ENCODE results near the gene SMYD3.

SMYD3 gene

DNA sequence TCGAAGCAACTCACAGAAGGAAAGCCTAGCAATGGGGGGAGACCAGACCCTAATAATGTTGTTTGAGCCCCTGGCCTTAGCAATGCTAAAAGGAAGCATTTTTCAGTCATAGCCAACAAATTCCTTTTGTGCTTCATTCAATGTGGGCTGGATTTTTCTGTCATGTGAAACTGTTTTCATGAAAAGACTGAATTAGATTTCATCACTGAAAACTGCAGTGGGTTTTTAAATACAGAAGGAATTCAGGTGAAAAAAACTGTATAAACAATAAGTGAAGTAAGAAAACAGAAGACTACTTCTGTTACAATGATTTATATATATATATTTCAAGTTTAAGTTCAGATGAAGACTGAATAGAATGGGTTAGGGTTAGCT, 204.8 kb downstream of the SMYD3 start:
- DNase-seq = no peak

DNA sequence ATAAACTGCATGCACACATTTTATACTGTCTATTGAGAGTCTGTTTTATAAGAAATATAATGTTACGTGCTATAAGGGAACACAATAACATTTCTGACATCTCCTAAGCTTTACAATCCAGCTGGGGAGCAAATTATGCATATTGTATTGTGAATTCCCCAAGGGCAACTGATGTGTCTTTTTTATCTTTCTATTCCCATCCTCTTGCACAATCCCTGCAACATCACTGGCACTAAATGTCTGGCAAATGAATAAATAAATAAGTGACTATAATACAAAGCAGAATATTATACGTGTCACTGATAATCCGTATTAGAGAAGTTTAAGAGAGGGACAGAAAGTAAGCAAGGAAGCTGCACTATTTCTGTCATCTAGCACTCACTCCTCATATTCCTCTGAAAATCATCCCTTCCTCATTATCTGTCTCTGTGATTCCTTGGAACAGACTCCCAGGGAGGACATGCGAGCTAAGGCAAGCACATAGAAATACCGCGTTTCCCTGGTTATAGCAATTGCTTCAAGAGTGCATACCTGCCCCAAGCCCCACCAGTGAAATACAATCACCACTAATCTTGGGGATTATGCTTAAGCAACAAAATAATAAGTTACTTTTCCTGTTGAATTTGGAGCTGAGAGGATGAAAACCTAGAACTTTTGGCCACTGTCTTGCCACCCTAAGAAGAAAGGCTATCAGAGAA, 205.4 kb downstream of the SMYD3 start:
- DNase-seq = no peak

DNA sequence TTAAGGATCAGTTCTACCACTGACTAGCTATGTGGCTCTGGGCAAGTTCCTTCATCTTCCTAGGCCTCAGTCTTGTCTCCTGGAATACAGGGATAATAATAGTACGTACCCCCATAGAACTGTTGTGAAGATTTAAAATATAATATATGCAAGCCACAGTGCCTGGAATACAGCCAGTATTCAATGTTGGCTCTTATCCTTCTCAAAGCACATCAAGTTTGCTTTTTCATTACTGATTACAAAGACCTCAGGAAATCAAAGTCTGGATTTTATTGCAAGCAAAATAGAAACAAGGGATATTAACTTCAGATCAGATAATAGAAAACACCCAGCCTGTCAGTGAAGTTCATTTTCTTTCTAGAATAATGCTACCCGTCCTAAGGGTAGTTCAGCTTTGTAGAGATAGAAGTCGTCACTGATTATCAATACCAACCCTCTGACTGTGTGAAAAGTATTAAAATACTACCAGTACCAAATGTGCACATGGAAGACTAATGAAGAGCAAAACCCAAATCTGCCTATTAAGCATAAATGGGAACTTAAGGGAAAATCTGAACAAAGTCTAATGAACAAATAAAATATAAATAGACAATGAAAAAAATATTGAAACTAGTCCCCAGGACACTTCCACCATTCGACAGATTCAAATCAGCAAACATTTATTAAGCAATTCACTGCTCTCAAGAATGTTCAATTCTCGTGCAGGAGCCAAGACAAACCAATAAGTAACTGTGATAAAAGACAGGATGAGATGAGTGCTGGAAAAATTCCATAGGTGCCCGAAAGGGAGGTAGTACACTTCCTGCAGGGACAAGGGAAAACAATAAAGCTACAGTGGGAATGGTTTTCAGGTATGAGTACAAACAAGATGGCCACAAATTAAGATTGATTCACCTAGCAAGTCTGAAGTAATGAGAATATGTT, 206.2 kb downstream of the SMYD3 start:
- no peak for DNase-seq

DNA sequence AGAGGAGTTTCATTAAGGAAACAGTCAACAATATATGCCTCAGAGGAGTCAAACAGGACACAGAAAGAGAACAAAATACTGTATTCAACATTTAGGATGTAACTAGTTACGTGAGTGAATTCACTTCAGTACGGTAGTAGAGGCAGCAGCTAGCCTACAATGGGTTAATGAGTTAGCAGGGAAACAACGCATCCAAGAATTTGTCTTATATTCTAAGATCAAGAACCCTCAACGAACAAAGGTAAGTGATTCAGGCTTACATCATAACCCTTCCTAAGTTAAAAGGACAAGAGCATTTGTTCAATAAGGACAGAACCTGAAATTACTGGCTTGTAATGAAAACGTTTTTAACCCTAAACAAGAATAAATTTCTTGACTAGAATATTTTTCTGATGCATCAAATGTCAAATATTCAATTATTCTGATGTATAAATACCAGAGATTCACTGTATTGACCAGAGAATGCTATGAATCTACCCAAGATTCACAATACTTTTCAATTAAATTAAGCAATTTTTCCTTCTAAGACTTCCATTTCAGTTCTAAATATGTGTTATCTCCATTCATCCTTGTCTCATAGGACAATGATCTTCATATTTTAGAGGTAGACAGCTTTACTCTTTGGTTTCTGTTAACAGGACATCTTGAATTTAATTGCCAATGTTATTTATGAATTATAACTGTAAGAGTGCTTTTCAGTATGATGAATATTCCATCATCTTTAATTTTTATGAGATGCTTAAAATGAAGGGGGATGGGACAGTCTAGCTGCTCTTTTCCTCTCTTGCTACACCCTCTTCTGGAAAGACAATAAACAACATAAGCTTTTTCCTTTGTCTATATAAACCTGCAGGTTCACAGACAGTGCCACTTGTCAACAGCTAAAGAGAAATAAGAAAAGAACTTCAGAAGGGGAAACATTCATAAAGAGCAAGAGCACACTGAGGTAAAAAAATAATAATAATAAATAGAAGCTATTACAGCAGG, 209.5 kb downstream of the SMYD3 start:
- no peak for DNase-seq

DNA sequence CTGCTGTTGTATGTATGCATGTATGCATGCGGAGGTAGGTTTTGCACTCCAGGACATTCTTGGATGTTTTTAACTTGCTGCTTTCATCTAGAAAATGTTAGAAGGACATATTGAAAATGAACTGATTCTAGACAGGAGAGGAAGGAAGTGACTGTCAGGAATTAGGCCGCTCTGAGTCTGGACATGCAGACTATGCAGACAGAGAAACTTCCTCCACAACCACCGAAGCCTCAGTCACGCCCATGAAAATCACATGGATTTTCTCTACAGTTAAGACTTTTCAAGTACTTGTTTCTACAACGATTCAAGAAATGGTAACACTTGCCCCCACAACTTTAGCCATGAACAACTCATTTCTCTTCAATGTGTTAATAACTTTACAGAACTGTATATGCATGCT, 211.1 kb downstream of the SMYD3 start:
- no peak for DNase-seq

DNA sequence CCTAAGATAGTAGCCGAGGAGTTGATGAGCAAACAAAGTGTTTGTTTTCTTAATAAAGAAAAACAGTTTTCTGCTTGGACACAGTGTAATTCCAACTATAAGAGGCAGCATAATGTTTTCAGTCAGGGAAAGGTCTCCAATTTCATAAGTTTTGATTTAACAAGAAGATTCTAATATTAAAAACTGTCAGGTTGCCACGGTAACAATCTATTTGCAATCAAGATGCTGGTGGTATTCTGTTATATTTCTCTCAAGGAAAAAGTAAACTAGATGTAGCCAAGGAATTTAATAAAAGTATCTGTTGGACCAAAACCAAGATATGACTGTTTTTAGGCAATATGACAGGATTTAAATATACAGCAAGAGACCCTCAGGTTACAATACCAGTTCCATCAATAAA, 211.7 kb downstream of the SMYD3 start:
- no peak for DNase-seq

DNA sequence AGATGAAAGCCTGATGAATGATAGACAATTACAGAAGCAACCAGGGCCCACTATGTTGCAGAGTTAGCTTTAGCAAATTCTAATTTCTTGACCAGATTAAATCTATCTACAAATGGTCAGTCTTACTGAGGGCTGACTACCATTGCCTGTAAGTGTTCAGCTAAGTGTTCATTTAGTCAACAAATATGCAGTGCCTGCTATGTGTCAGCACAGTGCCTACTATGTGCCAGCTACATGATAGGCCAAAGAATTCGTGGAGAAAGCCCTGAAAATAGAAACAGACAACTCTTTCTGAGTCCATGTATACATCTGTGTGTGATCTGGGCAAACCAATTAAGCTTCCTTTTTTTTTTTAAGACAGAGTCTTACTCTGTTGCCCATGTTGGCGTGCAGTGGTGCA, 212.8 kb downstream of the SMYD3 start:
- no peak for DNase-seq

DNA sequence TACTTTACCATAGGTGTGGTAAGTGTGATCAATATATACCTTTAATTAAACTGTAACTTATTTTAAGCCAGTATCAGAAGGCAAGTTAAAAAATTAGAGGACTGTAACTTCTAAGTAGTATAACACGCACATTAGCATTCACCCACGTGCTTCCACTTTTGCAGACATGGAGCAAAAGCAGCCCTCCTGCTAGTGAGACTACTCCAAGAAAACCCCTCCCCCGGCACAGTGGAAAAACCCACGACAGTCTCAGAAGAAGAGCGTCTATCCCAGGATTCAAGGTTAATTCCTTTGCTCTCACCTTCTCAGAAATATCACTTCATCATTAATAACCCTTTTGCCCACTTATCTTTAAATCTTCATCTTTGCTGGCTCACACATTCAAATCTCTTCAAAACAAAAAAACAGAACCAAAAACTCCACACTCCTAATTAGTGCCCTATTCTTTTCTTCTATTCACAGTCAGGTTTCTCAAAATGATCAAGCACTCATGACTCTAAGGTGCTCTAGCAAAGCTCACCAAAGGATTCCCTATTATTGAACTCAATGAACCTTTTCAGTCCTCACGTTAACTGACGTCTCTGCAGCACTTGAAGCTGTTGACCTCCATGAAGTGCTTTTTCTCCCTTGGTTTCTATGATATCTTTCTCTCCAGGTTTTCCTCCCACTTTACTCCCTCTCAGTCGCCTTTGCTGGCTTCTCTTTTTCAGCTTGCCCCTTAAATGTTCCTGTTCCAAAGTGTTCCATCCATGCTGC, 213.5 kb downstream of the SMYD3 start:
- no peak for DNase-seq

DNA sequence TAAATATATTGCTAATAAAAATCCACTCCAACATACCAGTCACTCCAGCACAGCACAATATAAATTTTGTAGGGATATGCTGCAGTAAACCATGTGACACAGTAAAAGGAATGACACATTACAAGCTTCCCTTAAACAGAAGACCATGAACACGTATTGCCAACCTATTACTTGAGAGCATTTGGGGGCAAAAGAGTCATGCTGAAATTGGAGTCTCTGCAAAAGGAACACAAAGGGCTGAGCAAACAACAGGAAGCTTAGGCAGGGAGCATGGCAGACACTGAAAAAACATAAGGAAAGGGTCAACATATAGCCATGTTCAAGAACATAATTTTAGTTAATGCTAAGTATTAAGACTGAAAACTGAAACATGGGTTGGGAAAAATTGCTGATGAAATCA, 214.5 kb downstream of the SMYD3 start:
- no peak for DNase-seq

DNA sequence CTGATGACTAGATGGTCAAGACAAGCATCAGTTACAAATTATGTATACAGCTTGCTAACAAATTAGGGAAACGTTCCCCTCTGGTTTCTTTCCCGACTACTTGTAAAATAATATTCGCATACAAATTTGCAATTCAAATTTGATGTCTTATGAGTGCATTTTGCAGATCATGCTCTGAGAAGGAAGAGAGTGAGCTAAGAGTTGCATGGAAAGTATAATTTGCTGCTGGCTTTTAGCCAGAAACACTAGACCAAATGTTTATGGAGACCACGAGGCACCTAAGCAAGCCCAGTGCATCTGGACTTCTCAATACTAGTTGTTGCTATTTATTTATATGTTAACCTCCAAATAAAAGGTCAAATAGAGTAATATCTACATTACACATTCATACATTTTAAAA, 216.0 kb downstream of the SMYD3 start:
- DNase-seq = no peak

DNA sequence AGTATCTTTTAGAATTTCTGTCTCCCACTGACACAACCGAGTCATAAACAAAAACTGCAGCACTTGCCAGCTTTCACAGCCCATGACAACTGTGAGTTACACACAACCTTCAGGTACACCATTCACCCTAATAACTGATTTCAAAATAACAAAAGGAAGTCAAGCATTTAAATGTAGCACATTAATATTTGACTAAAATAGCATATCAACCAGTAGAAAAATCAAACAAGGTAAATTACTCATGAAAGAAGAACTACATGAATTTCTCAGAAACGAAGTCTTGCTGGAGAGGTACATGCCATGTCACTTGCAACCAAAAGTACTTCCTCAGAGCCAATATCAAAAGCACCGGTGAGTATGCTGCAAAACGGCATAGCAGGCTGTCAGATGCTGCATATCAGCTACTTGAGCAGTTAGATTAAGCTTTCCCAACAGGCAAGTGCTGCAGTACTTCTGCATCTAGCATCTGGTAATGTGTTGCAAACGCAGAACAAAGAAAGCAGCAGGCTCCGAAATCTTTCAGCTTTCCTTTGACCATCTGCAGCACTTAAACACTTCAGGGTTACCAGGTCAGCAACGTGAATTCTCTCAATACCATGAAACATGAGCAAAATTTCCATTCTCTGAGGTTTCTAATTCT, 223.2 kb downstream of the SMYD3 start:
- DNase-seq = no peak

DNA sequence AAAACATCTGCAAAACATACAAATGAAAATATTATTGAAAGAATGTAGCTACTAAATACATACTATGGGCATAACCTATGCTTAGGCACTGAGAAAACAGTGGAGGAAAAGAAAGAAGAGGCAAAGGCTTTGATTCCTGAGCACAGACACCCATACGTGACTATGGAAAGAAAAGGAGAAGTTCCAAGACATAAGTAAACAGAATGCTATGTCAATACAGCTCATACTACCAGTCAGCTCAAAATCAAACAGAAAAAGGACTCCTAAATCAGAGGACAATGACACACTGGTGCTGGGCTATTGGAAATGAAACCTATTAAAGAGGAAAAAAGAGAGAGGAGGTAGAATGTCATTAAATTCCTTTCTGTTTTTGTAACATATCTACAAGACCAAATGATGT, 225.4 kb downstream of the SMYD3 start:
- DNase-seq = no peak

DNA sequence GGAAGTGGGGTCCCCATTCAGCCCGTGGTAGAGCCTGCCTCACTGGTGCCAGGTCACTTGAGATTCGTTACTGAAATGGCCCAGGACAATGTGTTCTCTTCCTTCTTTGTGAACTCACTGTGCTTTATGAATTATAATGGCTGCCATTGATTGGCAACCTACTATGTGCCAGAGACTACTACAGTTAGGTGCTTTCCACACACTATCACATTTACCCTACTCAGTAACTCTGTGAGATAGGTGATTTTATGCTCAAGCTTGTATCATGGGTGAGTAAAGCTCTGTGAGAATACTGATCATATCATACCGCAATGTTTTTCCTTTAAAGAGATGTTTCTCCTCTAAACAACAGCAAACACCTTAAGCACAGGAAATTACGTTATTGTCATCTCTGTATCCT, 225.9 kb downstream of the SMYD3 start:
- DNase-seq = no peak

DNA sequence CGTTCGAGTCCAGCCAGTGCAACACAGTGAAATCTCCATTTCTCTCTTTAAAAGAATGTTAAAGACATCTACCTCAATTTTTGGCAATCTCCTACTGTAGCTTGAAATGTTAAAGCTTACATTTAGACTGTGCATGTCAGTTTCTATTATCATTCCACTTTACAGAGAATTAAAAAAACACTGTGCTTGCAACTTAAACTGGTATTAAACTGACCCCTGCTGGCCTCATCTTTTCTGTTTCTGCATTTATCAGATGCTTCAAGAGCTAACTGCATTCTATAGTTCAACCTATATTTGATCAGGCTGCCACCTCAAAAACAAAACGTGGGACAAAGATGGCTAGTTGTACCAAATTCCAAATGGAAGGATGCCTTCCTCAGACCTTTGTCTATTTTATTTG, 226.5 kb downstream of the SMYD3 start:
- no peak for DNase-seq

DNA sequence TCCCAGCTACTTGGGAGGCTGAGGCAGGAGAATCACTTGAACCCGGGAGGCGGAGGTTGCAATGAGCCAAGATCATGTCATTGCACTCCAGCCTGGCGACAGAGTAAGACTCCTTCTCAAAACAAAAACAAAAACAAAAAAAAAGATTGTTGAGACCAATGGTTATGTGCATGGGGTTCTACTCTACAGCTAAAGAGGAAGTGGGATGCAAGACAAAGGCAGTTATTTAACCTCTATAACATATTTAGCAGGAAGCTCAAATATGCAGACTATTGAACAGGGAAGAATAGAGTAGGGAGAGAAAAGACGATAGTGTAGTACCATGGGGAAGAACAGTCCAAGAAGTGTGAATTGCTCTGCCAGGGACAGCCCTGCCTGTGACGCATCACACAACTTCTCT, 227.7 kb downstream of the SMYD3 start:
- DNase-seq = no peak

DNA sequence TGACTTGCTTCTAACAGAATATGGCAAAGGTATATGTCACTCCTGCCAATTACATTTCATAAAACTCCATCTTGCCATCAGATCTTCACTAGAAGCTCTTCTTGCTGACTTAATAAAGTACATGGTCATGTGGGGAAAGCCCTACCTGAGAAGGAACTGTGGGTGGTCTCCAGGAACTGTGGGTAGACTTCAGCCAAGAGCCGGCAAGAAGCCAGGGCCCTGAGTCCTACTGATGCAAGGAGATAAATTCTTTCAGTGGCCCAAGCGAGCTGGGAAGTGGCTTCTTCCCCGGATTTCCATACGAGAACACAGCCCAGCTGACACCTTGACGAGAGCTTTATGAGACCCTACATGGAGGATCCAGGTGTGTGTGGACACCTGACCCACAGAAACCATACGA, 228.7 kb downstream of the SMYD3 start:
- DNase-seq = no peak

DNA sequence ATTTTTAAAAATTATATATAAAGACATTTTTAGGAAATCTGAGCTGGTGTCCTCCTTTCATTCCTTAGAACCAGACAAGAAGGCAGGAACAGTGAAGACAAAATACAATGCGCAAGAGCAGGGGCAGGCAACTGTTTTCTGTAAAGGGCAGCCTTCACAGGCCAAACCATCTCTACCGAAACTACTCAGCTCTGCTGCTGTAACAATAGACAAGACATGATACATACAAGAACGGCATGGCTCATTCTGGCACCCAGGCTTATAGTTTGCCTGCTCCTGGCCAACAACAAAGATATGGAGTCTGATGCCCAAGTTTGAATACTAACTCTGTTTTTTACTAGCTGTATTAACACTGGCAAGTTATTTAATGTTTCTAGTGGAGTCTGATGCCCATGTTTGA, 232.0 kb downstream of the SMYD3 start:
- no peak for DNase-seq

DNA sequence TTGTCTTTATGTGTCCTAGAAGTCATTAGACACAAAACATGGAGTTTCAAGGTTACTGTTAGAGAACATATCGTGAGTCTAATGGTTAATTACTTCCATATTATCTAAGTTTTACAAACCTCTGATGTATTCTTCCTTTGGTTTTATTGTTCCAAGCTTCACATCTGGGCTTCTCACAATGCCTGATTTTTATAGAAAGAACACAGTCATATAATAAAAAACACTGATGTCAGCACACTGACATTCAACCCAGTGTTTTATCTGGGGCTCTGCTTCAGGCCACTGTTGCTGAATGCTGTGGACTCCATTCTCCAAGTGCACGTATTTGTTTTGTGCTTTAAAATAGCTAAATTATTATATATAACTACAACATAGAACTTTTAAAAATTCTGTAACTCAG, 232.9 kb downstream of the SMYD3 start:
- no peak for DNase-seq

DNA sequence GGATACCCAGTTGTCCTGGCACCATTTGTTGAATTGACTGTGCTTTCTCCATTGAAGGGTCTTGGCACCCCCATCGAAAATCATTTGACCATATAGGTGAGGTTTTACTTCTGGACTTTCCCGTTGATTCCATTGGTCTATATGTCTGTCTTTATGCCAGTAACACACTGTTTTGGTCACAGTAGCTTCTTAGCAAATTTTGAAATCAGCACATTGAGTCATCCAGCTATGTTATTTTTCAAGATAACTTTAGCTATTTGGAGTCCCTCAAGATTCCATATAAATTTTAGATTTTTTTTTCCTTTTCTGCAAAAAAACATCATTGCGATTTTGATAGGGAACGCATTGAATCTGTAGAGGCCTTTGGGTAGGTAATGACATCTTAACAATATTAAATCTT, 235.6 kb downstream of the SMYD3 start:
- DNase-seq = no peak

DNA sequence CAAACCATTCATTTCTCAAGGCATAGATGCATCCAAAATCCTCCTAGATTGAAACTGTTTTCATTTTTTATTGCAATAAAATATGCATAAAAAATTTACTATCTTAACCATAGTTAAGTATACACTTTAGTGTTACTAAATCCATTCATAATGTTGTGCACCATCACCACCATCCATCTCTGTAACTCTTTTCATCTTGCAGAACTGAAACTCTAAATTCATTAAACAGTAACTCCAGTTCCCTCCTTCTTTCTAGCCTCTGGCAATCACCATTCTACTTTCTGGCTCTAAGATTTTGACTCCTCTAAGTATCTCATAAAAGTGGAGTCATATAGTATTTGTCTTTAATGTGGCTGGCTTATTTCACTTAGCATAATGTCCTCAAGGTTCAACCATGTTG, 236.8 kb downstream of the SMYD3 start:
- DNase-seq = no peak

DNA sequence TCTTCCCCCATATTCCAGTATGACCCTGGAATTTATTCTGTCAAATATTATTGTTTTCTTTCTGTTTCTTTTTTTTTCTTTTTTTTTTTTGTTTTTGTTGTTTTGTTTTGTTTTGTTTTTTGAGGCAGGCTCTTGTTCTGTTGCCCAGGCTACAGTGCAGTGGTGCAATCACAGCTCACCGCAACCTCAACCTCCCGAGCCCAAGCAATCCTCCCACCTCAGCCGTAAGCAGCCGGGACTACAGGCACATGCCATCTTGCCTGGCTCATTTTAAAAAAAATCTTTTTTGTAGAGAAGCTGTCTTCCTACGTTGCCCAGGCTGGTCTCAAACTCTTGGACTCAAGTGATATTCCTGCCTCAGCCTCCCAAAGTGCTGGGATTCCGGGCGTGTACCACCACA, 237.6 kb downstream of the SMYD3 start:
- DNase-seq = no peak

DNA sequence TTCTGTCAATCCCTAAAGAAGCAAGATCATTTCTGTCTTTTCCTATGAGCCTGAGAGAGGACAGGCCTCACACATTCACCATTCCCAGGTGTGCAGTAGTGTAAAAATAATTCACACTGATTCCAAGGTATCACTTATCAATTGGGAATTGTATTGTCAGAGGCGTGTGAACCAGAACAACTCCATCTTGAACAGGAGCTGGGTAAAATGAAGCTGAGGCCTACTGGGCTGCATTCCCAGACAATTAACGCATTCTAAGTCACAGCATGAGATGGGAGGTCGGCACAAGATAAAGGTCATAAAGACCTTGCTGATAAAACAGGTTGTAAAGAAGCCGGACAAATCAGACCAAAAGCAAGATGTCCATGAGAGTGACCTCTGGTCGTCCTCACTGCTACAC, 239.2 kb downstream of the SMYD3 start:
- DNase-seq = no peak
